Mesendoderm (in vitro differentiated cells): ENCODE results near the gene ERC2.
A peak's percentile ranks its signal among the peaks of the same experiment; 100 is the strongest.

Source experiments
- DNase-seq: peaks from one replicate; pipeline ENCODE4 v3.0.0; 2013
- H2AK5ac ChIP-seq: 2 replicates; pipeline ENCODE4 v1.6.1; 2013; ENCODE audit warnings: low read length, inconsistent platforms
- H2BK120ac ChIP-seq: 2 replicates; pipeline ENCODE4 v1.6.1; 2013; ENCODE audit warnings: low read depth, mild to moderate bottlenecking, low read length, moderate library complexity, mixed read lengths
- H2BK15ac ChIP-seq: replicated peaks from 2 replicates; pipeline ENCODE4 v1.6.1; 2013; ENCODE audit warnings: low read depth, mild to moderate bottlenecking, moderate library complexity
- H2BK5ac ChIP-seq: 2 replicates; pipeline ENCODE4 v1.6.1; 2013; ENCODE audit warnings: low read length, inconsistent platforms
- H3K18ac ChIP-seq: 2 replicates; pipeline ENCODE4 v1.6.1; 2013; ENCODE audit warnings: mild to moderate bottlenecking, low read length, mixed read lengths
- H3K23ac ChIP-seq: one replicate; pipeline ENCODE4 v1.6.1; 2013; ENCODE audit warnings: low read length
- H3K27ac ChIP-seq: 2 replicates; pipeline ENCODE4 v1.5.1; 2013; ENCODE audit warnings: low read depth, mild to moderate bottlenecking, inconsistent platforms, low read length, moderate library complexity
- H3K27me3 ChIP-seq: 2 replicates; pipeline ENCODE4 v1.6.1; 2013; ENCODE audit warnings: low read length, control low read depth, mild to moderate bottlenecking, inconsistent platforms; ENCODE audit not compliant: insufficient read depth, poor library complexity
- H3K36me3 ChIP-seq: 2 replicates; pipeline ENCODE4 v1.6.1; 2013; ENCODE audit warnings: low read length, inconsistent platforms; ENCODE audit not compliant: control insufficient read depth, insufficient read depth
- H3K4ac ChIP-seq: one replicate; pipeline ENCODE4 v1.6.1; 2013; ENCODE audit warnings: low read depth, mild to moderate bottlenecking, low read length, moderate library complexity
- H3K4me1 ChIP-seq: 2 replicates; pipeline ENCODE4 v1.6.1; 2013; ENCODE audit warnings: low read depth, low read length, inconsistent platforms; ENCODE audit not compliant: control insufficient read depth
- H3K4me2 ChIP-seq: 2 replicates; pipeline ENCODE4 v1.6.1; 2013; ENCODE audit warnings: low read length
- H3K4me3 ChIP-seq: 2 replicates; pipeline ENCODE4 v1.5.1; 2013; ENCODE audit warnings: mild to moderate bottlenecking, low read length
- H3K56ac ChIP-seq: one replicate; pipeline ENCODE4 v1.6.1; 2013; ENCODE audit warnings: low read length
- H3K79me1 ChIP-seq: 2 replicates; pipeline ENCODE4 v1.6.1; 2013; ENCODE audit warnings: low read length, inconsistent platforms
- H3K79me2 ChIP-seq: 2 replicates; pipeline ENCODE4 v1.6.1; 2013; ENCODE audit warnings: mild to moderate bottlenecking, low read length; ENCODE audit not compliant: control insufficient read depth, insufficient read depth
- H3K9ac ChIP-seq: 2 replicates; pipeline ENCODE4 v1.6.1; 2013; ENCODE audit warnings: low read length, inconsistent platforms
- H4K5ac ChIP-seq: one replicate; pipeline ENCODE4 v1.6.1; 2013; ENCODE audit warnings: low read length
- H4K8ac ChIP-seq: one replicate; pipeline ENCODE4 v1.6.1; 2013; ENCODE audit warnings: low read depth, mild to moderate bottlenecking, control low read depth, low read length, moderate library complexity
- whole genome bisulfite sequencing: extraction: QIAGEN DNeasy Blood & Tissue Kit; methylation state at CpG from one replicate; pipeline ENCODE4 v1.1.7; 2013; ENCODE audit warnings: low lambda C conversion rate, missing lambda C conversion rate; ENCODE audit not compliant: insufficient coverage; ENCODE audit errors: extremely low coverage; 5-methylcytosine and 5-hydroxymethylcytosine counted together

Gene ERC2

GRCh38 chr3:56180433-56180832 is 287.8 kb downstream of the ERC2 start:
- H2AK5ac ChIP-seq: no peak overlapping the region
- H3K4me1 ChIP-seq: no peaks in the 10 kb centered on the region
- H3K9ac ChIP-seq: no peak overlapping the region
- H4K5ac ChIP-seq: no peak overlapping the region
- H3K79me2 ChIP-seq: no peaks in the 10 kb centered on the region
- no peak overlapping the region for H4K8ac ChIP-seq
- no peak for DNase-seq
- no peaks in the 10 kb centered on the region for H3K79me1 ChIP-seq
- H3K4ac ChIP-seq: no peak overlapping the region
- H3K18ac ChIP-seq: no peak overlapping the region
- no peak overlapping the region for H3K27ac ChIP-seq
- H3K36me3 ChIP-seq: no peaks in the 10 kb centered on the region
- WGBS: no CpG with 5 or more reads among the region's 2 CpGs
- H2BK120ac ChIP-seq: no peak overlapping the region
- H3K56ac ChIP-seq: no peak overlapping the region
- no peak overlapping the region for H3K4me2 ChIP-seq
- no peak overlapping the region for H3K23ac ChIP-seq
- H3K27me3 ChIP-seq: no peaks in the 10 kb centered on the region
- no peak overlapping the region for H2BK5ac ChIP-seq
- H2BK15ac ChIP-seq: no peak overlapping the region
- H3K4me3 ChIP-seq: no peak overlapping the region

DNA sequence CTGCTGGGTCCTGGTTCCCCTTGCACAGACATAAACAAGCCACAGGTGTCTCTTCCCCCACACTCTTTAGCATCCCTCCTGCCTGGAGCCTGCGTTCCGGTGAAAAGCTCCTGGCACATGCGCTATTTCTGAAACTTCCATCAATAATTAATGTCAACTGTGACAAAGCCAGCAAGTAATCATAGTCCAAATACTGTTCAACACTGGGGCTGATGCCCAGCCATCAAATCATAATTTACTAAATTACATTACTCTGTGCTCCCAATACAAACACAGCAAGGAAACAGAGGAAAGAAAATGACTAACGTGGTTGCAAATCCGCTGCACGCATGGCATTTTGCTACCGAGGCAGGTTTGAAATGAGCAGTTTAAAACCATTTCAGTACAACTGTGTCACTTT is 294.7 kb downstream of the ERC2 start:
- no peak overlapping the region for H3K4ac ChIP-seq
- H4K8ac ChIP-seq: no peak overlapping the region
- H2BK5ac ChIP-seq: no peak overlapping the region
- H3K27me3 ChIP-seq: no peaks in the 10 kb centered on the region
- no peak overlapping the region for H3K27ac ChIP-seq
- no peak overlapping the region for H2AK5ac ChIP-seq
- no peaks in the 10 kb centered on the region for H3K79me2 ChIP-seq
- no peak overlapping the region for H3K56ac ChIP-seq
- H3K4me1 ChIP-seq: no peaks in the 10 kb centered on the region
- no CpG with 5 or more reads among the region's 7 CpGs for WGBS
- H2BK120ac ChIP-seq: no peak overlapping the region
- H3K23ac ChIP-seq: no peak overlapping the region
- no peak overlapping the region for H3K18ac ChIP-seq
- H3K36me3 ChIP-seq: no peaks in the 10 kb centered on the region
- H3K4me2 ChIP-seq: no peak overlapping the region
- H3K79me1 ChIP-seq: no peaks in the 10 kb centered on the region
- H2BK15ac ChIP-seq: no peak overlapping the region
- no peak for DNase-seq
- no peak overlapping the region for H4K5ac ChIP-seq
- no peak overlapping the region for H3K4me3 ChIP-seq
- no peak overlapping the region for H3K9ac ChIP-seq

DNA sequence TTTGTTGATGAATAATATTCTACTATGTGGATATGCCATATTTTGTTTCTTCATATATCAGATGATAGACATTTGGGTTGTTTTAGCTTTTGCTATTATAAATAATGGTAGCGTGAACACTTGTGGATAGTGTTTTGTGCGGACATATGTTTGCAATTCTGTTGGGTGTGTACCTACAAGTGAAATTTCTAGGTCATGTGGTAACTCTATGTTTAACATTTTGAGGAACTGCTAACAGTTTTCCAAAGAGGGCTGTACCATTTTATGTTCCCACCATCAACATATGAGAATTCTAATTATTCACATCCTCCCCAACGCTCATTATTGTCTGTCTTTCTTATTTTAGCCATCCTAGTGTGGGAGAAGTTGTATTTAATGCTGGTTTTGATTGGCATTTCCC is 303.8 kb downstream of the ERC2 start:
- Histone ChIP-seq H2BK5ac (no peak overlapping the region), H3K18ac (no peak overlapping the region), H4K5ac (no peak overlapping the region), H2AK5ac (no peak overlapping the region), H3K36me3 (no peaks in the 10 kb centered on the region), H3K4ac (no peak overlapping the region), H3K23ac (no peak overlapping the region), H2BK120ac (no peak overlapping the region), H3K79me1 (no peaks in the 10 kb centered on the region), H3K9ac (no peak overlapping the region), H4K8ac (no peak overlapping the region), H3K27ac (no peak overlapping the region), H3K4me3 (no peak overlapping the region), H2BK15ac (no peak overlapping the region), H3K4me1 (no peaks in the 10 kb centered on the region), H3K27me3 (no peaks in the 10 kb centered on the region), H3K56ac (no peak overlapping the region), H3K4me2 (no peak overlapping the region), H3K79me2 (no peaks in the 10 kb centered on the region)
- WGBS: no CpG with 5 or more reads among the region's 3 CpGs
- DNase-seq: no peak

DNA sequence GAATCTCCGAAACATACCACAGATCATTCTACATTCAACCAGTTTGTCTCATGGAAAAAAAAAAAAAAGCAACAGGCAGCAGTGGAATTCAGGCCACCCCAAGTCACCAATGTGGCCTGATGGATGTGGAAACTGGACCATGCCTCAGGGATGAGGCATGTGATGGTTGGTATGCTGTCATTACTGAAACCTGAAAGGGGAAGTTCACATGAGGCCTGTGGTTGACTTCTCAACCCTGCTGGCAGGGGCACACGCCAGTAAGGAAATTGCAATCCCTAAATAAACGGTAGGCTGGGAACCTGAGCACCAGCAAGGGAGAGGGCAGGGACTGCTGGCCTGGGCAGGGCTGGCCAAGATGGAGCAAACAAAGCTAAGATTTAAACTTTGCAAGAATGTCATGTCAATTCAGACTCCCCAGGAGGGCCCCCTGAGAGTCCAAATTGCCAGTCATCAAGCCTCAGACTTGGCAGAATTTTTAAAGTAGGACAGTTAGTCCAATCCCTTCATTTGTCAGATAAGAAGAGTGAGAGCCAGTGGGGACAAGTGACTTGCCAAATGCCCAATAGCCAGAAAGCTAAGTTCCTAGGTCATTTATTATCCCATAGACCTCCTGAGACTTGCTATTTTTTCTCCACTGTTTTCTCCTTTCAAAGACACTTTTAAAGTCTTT is 310.4 kb downstream of the ERC2 start:
- Histone ChIP-seq H2BK15ac (no peak overlapping the region), H3K56ac (no peak overlapping the region), H3K79me2 (no peaks in the 10 kb centered on the region), H3K79me1 (no peaks in the 10 kb centered on the region), H4K8ac (no peak overlapping the region), H3K23ac (no peak overlapping the region), H3K36me3 (no peaks in the 10 kb centered on the region), H3K27me3 (no peaks in the 10 kb centered on the region), H3K4me2 (no peak overlapping the region), H2AK5ac (no peak overlapping the region), H4K5ac (no peak overlapping the region), H3K27ac (no peak overlapping the region), H3K9ac (no peak overlapping the region), H2BK120ac (no peak overlapping the region), H3K4me3 (no peak overlapping the region), H2BK5ac (no peak overlapping the region), H3K4me1 (no peaks in the 10 kb centered on the region), H3K4ac (no peak overlapping the region), H3K18ac (no peak overlapping the region)
- no CpG with 5 or more reads among the region's 3 CpGs for WGBS
- peak; percentile 23 for DNase-seq

DNA sequence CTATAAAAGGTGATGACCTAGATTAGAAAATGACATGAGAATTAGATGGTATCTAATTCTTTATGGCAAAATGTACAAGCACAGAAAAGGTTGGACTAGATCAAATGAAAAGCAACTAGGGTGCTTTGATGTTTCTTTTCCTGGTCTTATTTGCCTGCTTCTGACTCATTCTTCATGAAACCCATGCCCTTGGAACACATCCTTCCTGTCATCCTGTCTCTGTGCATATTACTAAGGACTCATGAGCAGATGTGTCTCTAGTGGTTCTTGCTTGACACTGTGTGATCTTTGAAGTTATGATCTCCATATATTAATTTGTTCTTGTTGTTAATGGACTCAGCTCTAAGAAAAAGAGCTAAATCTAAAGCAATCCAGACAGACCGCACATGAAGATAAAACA is 314.0 kb downstream of the ERC2 start:
- Histone ChIP-seq H2BK120ac (no peak overlapping the region), H4K5ac (no peak overlapping the region), H3K4me2 (no peak overlapping the region), H2AK5ac (no peak overlapping the region), H3K23ac (no peak overlapping the region), H3K9ac (no peak overlapping the region), H3K4me3 (no peak overlapping the region), H3K79me1 (no peaks in the 10 kb centered on the region), H3K36me3 (no peaks in the 10 kb centered on the region), H3K4ac (no peak overlapping the region), H2BK15ac (no peak overlapping the region), H3K18ac (no peak overlapping the region), H4K8ac (no peak overlapping the region), H2BK5ac (no peak overlapping the region), H3K27me3 (no peaks in the 10 kb centered on the region), H3K56ac (no peak overlapping the region), H3K27ac (no peak overlapping the region), H3K79me2 (no peaks in the 10 kb centered on the region), H3K4me1 (no peaks in the 10 kb centered on the region)
- no CpG with 5 or more reads among the region's 1 CpG for WGBS
- no peak for DNase-seq

DNA sequence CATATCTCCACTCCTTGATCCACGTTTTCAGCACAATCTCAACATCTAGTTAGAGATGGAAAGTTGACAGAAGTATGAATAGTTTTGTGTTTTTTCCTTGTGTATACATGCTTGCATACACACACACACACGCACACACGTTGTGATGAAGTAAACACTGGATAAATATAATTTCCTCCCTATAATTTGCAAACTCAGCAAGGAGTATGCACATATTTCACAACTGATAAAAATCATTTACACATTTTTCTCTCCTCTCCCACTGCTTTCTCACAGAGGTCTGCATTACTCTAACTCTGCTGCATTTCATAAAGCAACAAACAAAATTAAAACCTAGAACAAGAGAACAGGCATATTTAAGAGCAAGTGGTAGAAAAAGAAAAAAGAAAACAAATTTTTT is 320.9 kb downstream of the ERC2 start:
- no peak overlapping the region for H4K8ac ChIP-seq
- no peaks in the 10 kb centered on the region for H3K79me2 ChIP-seq
- no peak overlapping the region for H3K4me3 ChIP-seq
- no peak overlapping the region for H3K9ac ChIP-seq
- H3K23ac ChIP-seq: no peak overlapping the region
- H3K18ac ChIP-seq: no peak overlapping the region
- no peak overlapping the region for H2BK5ac ChIP-seq
- H3K4me2 ChIP-seq: no peak overlapping the region
- no peak overlapping the region for H2BK15ac ChIP-seq
- no peaks in the 10 kb centered on the region for H3K27me3 ChIP-seq
- H3K56ac ChIP-seq: no peak overlapping the region
- no peak overlapping the region for H3K27ac ChIP-seq
- no peak overlapping the region for H4K5ac ChIP-seq
- no peak for DNase-seq
- WGBS: no CpG with 5 or more reads among the region's 3 CpGs
- no peaks in the 10 kb centered on the region for H3K4me1 ChIP-seq
- no peak overlapping the region for H2BK120ac ChIP-seq
- H3K79me1 ChIP-seq: no peaks in the 10 kb centered on the region
- H2AK5ac ChIP-seq: no peak overlapping the region
- H3K36me3 ChIP-seq: no peaks in the 10 kb centered on the region
- no peak overlapping the region for H3K4ac ChIP-seq
